Measurements from ENCODE around the gene PTPRG.

PTPRG gene

GRCh38 chr3:61966200-61966599 lies 404.8 kb downstream of the PTPRG start:
- Histone ChIP-seq H3K27ac (no peak overlapping the region), H3K4me3 (IDR thresholded peaks at IDR 0.05; ENCODE audit: insufficient read depth, low read depth, low read length) (no peak overlapping the region), H3K79me2 (ENCODE audit: insufficient read depth, low read depth) (no peaks in the 10 kb centered on the region), H2AFZ (ENCODE audit: low read depth) (no peak overlapping the region), H3K9ac (no peak overlapping the region), H3K4me2 (no peak overlapping the region), H4K20me1 (ENCODE audit: insufficient read depth) (no peaks in the 10 kb centered on the region), H3K36me3 (ENCODE audit: insufficient read depth) (no peaks in the 10 kb centered on the region), H3K4me1 (ENCODE audit: low read depth, poor library complexity, severe bottlenecking) (no peaks in the 10 kb centered on the region), H3K27me3 (ENCODE audit: insufficient read depth, low read depth) (no peaks in the 10 kb centered on the region)
- TF ChIP-seq CTCF (conservative IDR thresholded peaks at IDR 0.05; ENCODE audit: low read depth, low read length) = no peak

GRCh38 chr3:61967019-61967418 lies 405.6 kb downstream of the PTPRG start:
- Histone ChIP-seq H3K27ac (no peak overlapping the region), H3K4me1 (ENCODE audit: low read depth, poor library complexity, severe bottlenecking) (no peaks in the 10 kb centered on the region), H3K36me3 (ENCODE audit: insufficient read depth) (no peaks in the 10 kb centered on the region), H3K4me2 (no peak overlapping the region), H4K20me1 (ENCODE audit: insufficient read depth) (no peaks in the 10 kb centered on the region), H3K27me3 (ENCODE audit: insufficient read depth, low read depth) (no peaks in the 10 kb centered on the region), H2AFZ (ENCODE audit: low read depth) (no peak overlapping the region), H3K9ac (no peak overlapping the region), H3K4me3 (IDR thresholded peaks at IDR 0.05; ENCODE audit: insufficient read depth, low read depth, low read length) (no peak overlapping the region), H3K79me2 (ENCODE audit: insufficient read depth, low read depth) (no peaks in the 10 kb centered on the region)
- TF ChIP-seq CTCF (conservative IDR thresholded peaks at IDR 0.05; ENCODE audit: low read depth, low read length) = no peak

- H3K79me2 ChIP-seq (ENCODE audit: insufficient read depth, low read depth) = no peaks in the 10 kb centered on the region
- H3K36me3 ChIP-seq (ENCODE audit: insufficient read depth) = no peaks in the 10 kb centered on the region
- H3K4me2 ChIP-seq = no peak overlapping the region
- no peaks in the 10 kb centered on the region for H3K27me3 ChIP-seq (ENCODE audit: insufficient read depth, low read depth)
- no peak overlapping the region for H2AFZ ChIP-seq (ENCODE audit: low read depth)
- no peak for TF ChIP-seq CTCF (conservative IDR thresholded peaks at IDR 0.05; ENCODE audit: low read depth, low read length)
- H3K4me3 ChIP-seq (IDR thresholded peaks at IDR 0.05; ENCODE audit: insufficient read depth, low read depth, low read length) = no peak overlapping the region
- H4K20me1 ChIP-seq (ENCODE audit: insufficient read depth) = no peaks in the 10 kb centered on the region
- H3K27ac ChIP-seq = no peak overlapping the region
- no peaks in the 10 kb centered on the region for H3K4me1 ChIP-seq (ENCODE audit: low read depth, poor library complexity, severe bottlenecking)
- no peak overlapping the region for H3K9ac ChIP-seq
These were observed 406.6 kb downstream of the PTPRG start for GRCh38 chr3:61967937-61968336.

GRCh38 chr3:61974662-61975061 lies 413.3 kb downstream of the PTPRG start:
- Histone ChIP-seq H3K36me3 (ENCODE audit: insufficient read depth) (no peaks in the 10 kb centered on the region), H2AFZ (ENCODE audit: low read depth) (no peak overlapping the region), H4K20me1 (ENCODE audit: insufficient read depth) (no peaks in the 10 kb centered on the region), H3K79me2 (ENCODE audit: insufficient read depth, low read depth) (no peaks in the 10 kb centered on the region), H3K4me3 (IDR thresholded peaks at IDR 0.05; ENCODE audit: insufficient read depth, low read depth, low read length) (no peak overlapping the region), H3K27ac (no peak overlapping the region), H3K27me3 (ENCODE audit: insufficient read depth, low read depth) (no peaks in the 10 kb centered on the region), H3K9ac (no peak overlapping the region), H3K4me2 (no peak overlapping the region), H3K4me1 (ENCODE audit: low read depth, poor library complexity, severe bottlenecking) (no peaks in the 10 kb centered on the region)
- no peak for TF ChIP-seq CTCF (conservative IDR thresholded peaks at IDR 0.05; ENCODE audit: low read depth, low read length)

- Histone ChIP-seq H2AFZ (ENCODE audit: low read depth) (no peak overlapping the region), H3K4me1 (ENCODE audit: low read depth, poor library complexity, severe bottlenecking) (no peaks in the 10 kb centered on the region), H3K79me2 (ENCODE audit: insufficient read depth, low read depth) (no peaks in the 10 kb centered on the region), H3K27me3 (ENCODE audit: insufficient read depth, low read depth) (no peaks in the 10 kb centered on the region), H3K4me2 (no peak overlapping the region), H3K36me3 (ENCODE audit: insufficient read depth) (no peaks in the 10 kb centered on the region), H3K27ac (no peak overlapping the region), H3K4me3 (IDR thresholded peaks at IDR 0.05; ENCODE audit: insufficient read depth, low read depth, low read length) (no peak overlapping the region), H4K20me1 (ENCODE audit: insufficient read depth) (no peaks in the 10 kb centered on the region), H3K9ac (no peak overlapping the region)
- TF ChIP-seq CTCF (conservative IDR thresholded peaks at IDR 0.05; ENCODE audit: low read depth, low read length) = no peak
These were observed 413.8 kb downstream of the PTPRG start for GRCh38 chr3:61975199-61975598.
